ENCODE measurements around the gene LHX4. TPM values are rescaled to one million over a fixed set of nuclear protein-coding genes. Genes with fewer than 3 reads are reported as not detected.

LHX4 gene
- polyA plus RNA-seq, 4 donors = 1.5 to 2.2 (median 1.6) TPM

GRCh38 chr1:180224902-180225301 is 5.2 kb upstream of the LHX4 start:
- DNase-seq (ENCODE audit: low read depth in 4 of 4, low spot score in 3 of 4) = no peak

DNA sequence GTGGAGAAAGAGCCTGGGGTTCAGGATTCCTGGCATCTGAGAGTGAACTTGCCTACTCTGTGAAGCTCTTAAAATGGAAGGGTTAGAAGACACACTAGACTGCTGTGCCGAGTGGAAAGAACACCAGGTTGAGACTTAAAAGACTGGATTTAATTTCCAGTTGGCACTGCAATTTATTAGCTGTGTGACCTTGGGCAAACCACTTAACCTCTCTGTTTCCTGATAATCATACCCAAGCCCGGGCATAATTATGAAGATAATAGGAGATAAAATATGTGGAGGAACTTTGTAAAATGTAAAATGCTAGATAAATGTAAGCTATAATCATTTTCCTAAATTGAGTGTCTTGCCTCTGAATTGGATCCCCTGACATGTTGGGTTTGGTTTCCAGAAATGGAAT is 4.7 kb upstream of the LHX4 start:
- no peak for DNase-seq (ENCODE audit: low read depth in 4 of 4, low spot score in 3 of 4)

DNA sequence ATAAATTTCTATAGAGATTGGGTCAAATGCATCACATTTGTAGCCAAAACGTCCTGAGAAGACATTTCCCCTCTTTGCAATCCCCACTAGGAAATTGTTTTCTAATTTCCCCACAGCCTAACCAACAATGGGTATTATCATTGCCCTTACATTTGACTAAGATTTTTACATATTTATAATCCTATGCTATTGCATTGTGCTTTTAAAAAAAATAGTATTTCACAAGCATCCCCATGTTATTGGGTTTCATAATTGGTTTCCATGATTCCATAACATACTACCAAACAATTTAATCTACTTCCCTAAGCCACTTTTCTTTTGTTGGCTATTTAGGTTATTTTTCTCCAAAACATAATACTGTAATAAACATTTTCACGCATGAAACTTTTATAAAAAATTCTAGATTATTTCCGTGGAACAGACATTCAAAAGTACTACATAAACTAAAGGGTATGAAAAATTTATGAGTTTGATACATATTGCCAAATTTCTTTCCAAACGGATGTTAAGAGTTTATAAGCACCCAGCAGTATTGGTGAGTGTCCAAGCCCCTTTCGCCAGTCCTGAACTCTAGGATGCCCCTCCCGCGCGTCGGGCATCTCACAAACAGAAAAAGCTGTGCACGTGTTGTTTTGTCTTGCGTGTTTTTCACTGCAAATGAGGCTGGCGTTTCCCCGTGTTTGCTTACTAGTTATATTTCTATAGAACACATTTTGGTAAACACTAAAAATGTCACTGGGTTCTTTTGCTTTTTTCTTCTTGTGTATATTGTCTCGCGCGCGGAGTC is 2.0 kb upstream of the LHX4 start:
- no peak for DNase-seq (ENCODE audit: low read depth in 4 of 4, low spot score in 3 of 4)

- DNase-seq (ENCODE audit: low read depth in 4 of 4, low spot score in 3 of 4) = no peak
These were observed 1.2 kb upstream of the LHX4 start for GRCh38 chr1:180228648-180229482.

DNA sequence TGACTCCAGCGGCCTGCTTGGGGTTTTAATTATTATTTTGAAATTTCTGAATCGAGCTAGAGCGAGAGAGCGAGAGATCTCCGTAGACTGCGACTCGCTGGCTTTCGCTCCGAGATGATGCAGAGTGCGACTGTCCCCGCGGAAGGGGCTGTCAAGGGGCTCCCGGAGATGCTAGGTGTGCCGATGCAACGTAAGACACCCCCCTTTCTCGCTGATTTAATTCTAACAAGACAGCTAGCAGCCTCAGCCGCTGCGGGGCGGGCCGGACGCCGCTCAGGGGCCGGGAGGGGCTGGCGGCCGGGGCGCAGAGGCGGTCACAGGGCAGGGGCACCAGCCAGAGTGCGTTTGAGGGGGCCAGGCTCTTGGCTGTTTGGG is 339 bp downstream of the LHX4 start:
- no peak for DNase-seq (ENCODE audit: low read depth in 4 of 4, low spot score in 3 of 4)

GRCh38 chr1:180230791-180231505 is 884 bp downstream of the LHX4 start:
- no peak for DNase-seq (ENCODE audit: low read depth in 4 of 4, low spot score in 3 of 4)

GRCh38 chr1:180231506-180231921 is 1.4 kb downstream of the LHX4 start:
- DNase-seq (ENCODE audit: low read depth in 4 of 4, low spot score in 3 of 4) = no peak

DNA sequence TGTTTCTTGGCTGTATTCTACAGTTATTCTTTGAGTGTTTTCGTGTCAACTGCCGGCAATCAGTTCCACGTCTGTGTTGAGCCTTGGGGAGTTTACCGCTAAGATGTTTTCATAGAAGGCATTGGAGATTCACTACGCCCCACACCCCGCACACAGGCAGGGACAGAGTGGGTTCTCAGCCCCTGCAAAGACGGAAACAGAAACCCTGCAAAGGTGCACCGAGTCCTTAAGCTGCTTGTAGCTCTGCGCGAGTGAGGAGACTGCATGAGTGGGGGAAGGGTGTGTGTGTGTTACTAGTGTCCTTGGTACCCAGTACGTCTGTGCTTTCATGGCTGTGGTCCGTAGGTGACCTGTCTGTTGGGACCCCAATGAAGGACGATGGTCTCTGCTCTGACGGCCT is 1.9 kb downstream of the LHX4 start:
- no peak for DNase-seq (ENCODE audit: low read depth in 4 of 4, low spot score in 3 of 4)

GRCh38 chr1:180232521-180233043 is 2.5 kb downstream of the LHX4 start:
- no peak for DNase-seq (ENCODE audit: low read depth in 4 of 4, low spot score in 3 of 4)

- DNase-seq (ENCODE audit: low read depth in 4 of 4, low spot score in 3 of 4) = no peak
These were observed 3.3 kb downstream of the LHX4 start for GRCh38 chr1:180233191-180234011.

DNA sequence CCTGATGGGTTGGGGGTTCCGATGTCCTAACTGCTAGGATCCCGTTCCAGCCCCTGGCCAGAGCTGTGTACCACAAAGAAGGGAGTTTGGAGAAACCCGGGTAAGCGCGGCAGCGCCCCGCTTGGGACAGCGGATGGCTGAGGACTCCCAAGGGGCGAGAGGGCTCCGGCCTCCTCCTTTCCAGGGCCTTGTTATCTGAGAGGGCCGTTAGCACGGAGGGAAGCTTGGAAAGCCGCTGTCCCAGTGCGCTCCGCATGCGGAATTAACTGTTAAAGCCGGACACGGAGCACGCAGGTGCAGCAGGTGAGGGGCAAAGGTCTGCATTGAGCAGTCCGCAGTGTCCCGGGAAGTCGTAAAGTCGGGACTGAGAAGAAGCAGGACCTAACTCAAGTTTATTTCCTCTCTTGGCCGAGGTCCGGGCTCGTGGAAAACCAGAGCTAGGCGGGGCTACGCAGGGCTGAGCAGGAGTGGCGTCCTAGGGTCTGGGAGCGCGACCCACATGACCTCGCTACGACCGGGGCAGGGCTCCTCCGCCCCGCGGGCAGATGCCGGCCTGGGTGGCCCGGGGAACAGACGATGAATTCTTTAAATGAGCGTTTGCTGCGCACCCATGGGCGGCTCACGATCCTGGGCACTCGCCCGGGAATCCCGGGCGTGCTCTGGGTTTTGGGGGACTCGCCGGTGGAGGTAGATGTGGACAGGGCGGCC is 4.5 kb downstream of the LHX4 start:
- no peak for DNase-seq (ENCODE audit: low read depth in 4 of 4, low spot score in 3 of 4)

GRCh38 chr1:180235077-180235501 is 5.0 kb downstream of the LHX4 start:
- DNase-seq (ENCODE audit: low read depth in 4 of 4, low spot score in 3 of 4) = no peak

DNA sequence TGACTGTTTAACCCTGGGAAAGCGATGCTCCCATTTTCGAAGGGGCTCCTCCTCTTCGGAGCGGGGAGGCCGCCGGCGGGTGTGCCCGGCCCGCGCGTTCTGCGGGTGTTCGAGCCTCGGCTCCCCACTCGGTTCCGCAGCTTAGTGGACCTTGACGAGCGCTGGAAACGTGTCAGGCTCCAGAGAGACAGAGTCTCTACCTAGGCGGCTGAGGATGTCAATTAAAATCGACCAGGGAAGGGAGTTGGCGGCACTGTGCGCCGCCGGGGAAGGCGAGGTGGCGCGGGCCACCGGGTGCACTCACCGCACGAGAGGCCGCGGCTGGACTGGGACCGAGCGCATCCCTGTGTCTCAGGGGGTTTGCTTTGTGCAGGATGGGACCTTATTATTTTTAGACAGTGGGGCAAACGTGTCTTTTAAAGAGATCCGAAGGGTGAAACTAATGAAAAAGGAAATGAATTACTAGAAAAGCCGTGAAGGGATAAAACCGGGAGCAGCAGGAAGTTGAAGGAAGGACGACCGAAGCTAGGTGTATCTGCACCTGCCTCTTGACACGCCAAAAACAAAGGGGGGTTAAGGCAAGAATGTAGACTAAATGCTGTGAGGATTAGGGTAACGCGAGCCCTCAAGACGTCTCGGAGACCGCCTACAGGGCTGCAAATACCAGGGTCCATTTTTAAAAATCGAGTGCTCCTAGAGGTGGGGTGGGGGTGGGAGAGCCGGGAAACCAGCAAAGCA is 5.6 kb downstream of the LHX4 start:
- DNase-seq (ENCODE audit: low read depth in 4 of 4, low spot score in 3 of 4) = no peak

- no peak for DNase-seq (ENCODE audit: low read depth in 4 of 4, low spot score in 3 of 4)
These were observed 6.8 kb downstream of the LHX4 start for GRCh38 chr1:180236698-180237509.

GRCh38 chr1:180237869-180238476 is 7.9 kb downstream of the LHX4 start:
- no peak for DNase-seq (ENCODE audit: low read depth in 4 of 4, low spot score in 3 of 4)

GRCh38 chr1:180238675-180239074 is 8.6 kb downstream of the LHX4 start:
- DNase-seq (ENCODE audit: low read depth in 4 of 4, low spot score in 3 of 4) = no peak
